ENCODE results near the gene CDH11. TPM values are rescaled to one million over a fixed set of nuclear protein-coding genes. Genes with fewer than 3 reads are reported as not detected.

CDH11 gene
- total and polyA plus RNA-seq, 2 of the 4 experiments (the other 2 are of a cell fraction), result 266 to 601 TPM

- Histone ChIP-seq H4K5ac (ENCODE audit: low read depth, low read length) (no peak overlapping the region), H2BK15ac (ENCODE audit: low read depth, low read length) (no peak overlapping the region), H4K20me1 (ENCODE audit: insufficient read depth, low read length) (peaks cover 5% of the 10 kb centered on the region; the same call in 1 of the 2 replicates), H3K27ac (ENCODE audit: insufficient read depth, low read length) (no peak overlapping the region), H3K36me3 (ENCODE audit: control insufficient read depth, insufficient read depth, low read length) (peaks cover 40% of the 10 kb centered on the region), H3K9me3 (ENCODE audit: control insufficient read depth, insufficient read depth, low read length) (no peaks in the 10 kb centered on the region), H3K4me2 (ENCODE audit: low read depth, low read length) (no peak overlapping the region), H3K4me3 (ENCODE audit: insufficient read depth, low read depth, low read length) (no peak overlapping the region), H3K4ac (ENCODE audit: low read depth, low read length) (no peak overlapping the region), H4K91ac (ENCODE audit: insufficient read depth, low read depth, low read length) (no peak overlapping the region), H3K23ac (ENCODE audit: low read depth, low read length) (no peak overlapping the region), H2BK5ac (ENCODE audit: low read depth, low read length, poor library complexity, severe bottlenecking) (no peak overlapping the region), H2AK9ac (replicated peaks; ENCODE audit: low read depth, low read length, poor library complexity) (no peak overlapping the region), H3K18ac (ENCODE audit: low read depth, low read length) (no peak overlapping the region), H2AFZ (replicated peaks; ENCODE audit: low read length, poor library complexity) (no peak overlapping the region), H3K4me1 (ENCODE audit: control insufficient read depth, insufficient read depth, low read length) (peaks cover 11% of the 10 kb centered on the region), H2BK20ac (ENCODE audit: low read depth, low read length) (no peak overlapping the region), H3K9me1 (ENCODE audit: insufficient read depth, low read length) (peaks cover 8% of the 10 kb centered on the region; the same call in 1 of the 2 replicates), H2AK5ac (ENCODE audit: low read depth, low read length) (no peak overlapping the region), H2BK120ac (ENCODE audit: low read depth, low read length) (no peak overlapping the region), H3K9ac (ENCODE audit: low read depth, low read length) (no peak overlapping the region), H3K56ac (ENCODE audit: extremely low read depth, insufficient read depth, low read length) (no peak overlapping the region), H4K8ac (ENCODE audit: low read depth in 2 of 2, low read length in 2 of 2) (no peak overlapping the region), H3K79me1 (ENCODE audit: low read depth in 1 of 2, low read length in 2 of 2) (peaks cover 9 to 21% of the 10 kb centered on the region in 2 experiments), H3K27me3 (ENCODE audit: control insufficient read depth, insufficient read depth, low read length) (no peaks in the 10 kb centered on the region), H3K14ac (replicated peaks; ENCODE audit: low read depth, low read length) (no peak overlapping the region)
- dilution Hi-C loops (cut with HindIII; ENCODE audit: low sequenced_read_pairs, unreplicated experiment), result no loop called here
- ATAC-seq (ENCODE audit: low read depth), result no peak
- ChIA-PET POLR2A (ENCODE audit: unreplicated experiment) (no interaction called here), CTCF (no interaction called here)
- no peak for DNase-seq
- intact Hi-C loops (cut with micrococcal nuclease), result loop anchor here (10.0 kb wide), 1 partner anchor 855 kb away; no protein-coding TSS in a partner anchor
- WGBS, 2 experiments (ENCODE audit: extremely low coverage in 2 of 2, insufficient read length in 1 of 2), result 100% methylated on average over 1 of the region's 7 CpGs; no CpG with 5 or more reads in 1 of the 2 experiments
- peak; percentile 21; the same call in 1 of the 2 replicates for TF ChIP-seq CTCF (conservative IDR thresholded peaks at IDR 0.05; ENCODE audit: low read depth, low read length)
- TF ChIP-seq MXI1 (IDR thresholded peaks at IDR 0.05; ENCODE audit: borderline replicate concordance, low read depth, low read length), result no peak
- in situ Hi-C loops (cut with MboI; ENCODE audit: low sequenced_read_pairs), result no loop called here
- BruUV-seq (replicated peaks), result no TSS peak
Measured at GRCh38 chr16:64950262-64950661, 171.6 kb downstream of the CDH11 start.
